Suprapubic skin (tissue), 4 donors: ENCODE measurements around the gene NVL.

Experiments used
- EP300 ChIP-seq: sonication (generic); formaldehyde crosslinking; IDR thresholded peaks from one replicate; pipeline ENCODE4 v1.6.1; 2017; ENCODE audit warnings: antibody characterized with exemption
- POLR2A ChIP-seq, 2 donors: fragments of 450-650 bp; IDR thresholded peaks; one replicate each; pipeline ENCODE4 v1.6.1; 2017; ENCODE audit warnings: antibody characterized with exemption in 2 of 2, mild to moderate bottlenecking in 2 of 2, moderate library complexity in 2 of 2
- POLR2AphosphoS5 ChIP-seq, 3 donors: sonication (generic); formaldehyde crosslinking; IDR thresholded peaks; one replicate each; pipeline ENCODE4 v1.6.1; 2017; ENCODE audit warnings: antibody characterized with exemption in 3 of 3
- TF ChIP-seq, protein P1 (sequence below), 2 donors: fragments of 200-600 bp in 1 of 2; fragments of 450-650 bp in 1 of 2; sonication (generic) in 1 of 2; IDR thresholded peaks; one replicate each; pipeline ENCODE4 v1.5.1; 2016 to 2019; ENCODE audit warnings: antibody characterized with exemption in 2 of 2, mild to moderate bottlenecking in 1 of 2, moderate library complexity in 1 of 2

GRCh38 chr1:224189561-224189960, 140.4 kb downstream of the NVL start:
- no peak for TF ChIP-seq POLR2A (IDR thresholded peaks at IDR 0.05)
- TF ChIP-seq, protein P1, sequence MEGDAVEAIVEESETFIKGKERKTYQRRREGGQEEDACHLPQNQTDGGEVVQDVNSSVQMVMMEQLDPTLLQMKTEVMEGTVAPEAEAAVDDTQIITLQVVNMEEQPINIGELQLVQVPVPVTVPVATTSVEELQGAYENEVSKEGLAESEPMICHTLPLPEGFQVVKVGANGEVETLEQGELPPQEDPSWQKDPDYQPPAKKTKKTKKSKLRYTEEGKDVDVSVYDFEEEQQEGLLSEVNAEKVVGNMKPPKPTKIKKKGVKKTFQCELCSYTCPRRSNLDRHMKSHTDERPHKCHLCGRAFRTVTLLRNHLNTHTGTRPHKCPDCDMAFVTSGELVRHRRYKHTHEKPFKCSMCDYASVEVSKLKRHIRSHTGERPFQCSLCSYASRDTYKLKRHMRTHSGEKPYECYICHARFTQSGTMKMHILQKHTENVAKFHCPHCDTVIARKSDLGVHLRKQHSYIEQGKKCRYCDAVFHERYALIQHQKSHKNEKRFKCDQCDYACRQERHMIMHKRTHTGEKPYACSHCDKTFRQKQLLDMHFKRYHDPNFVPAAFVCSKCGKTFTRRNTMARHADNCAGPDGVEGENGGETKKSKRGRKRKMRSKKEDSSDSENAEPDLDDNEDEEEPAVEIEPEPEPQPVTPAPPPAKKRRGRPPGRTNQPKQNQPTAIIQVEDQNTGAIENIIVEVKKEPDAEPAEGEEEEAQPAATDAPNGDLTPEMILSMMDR (IDR thresholded peaks at IDR 0.05) = no peak
- TF ChIP-seq EP300 = no peak
- TF ChIP-seq POLR2AphosphoS5 (IDR thresholded peaks at IDR 0.05) = no peak
